ENCODE measurements around the gene RMP24.

The RMP24 gene

GRCh38 chr18:35972197-35973000, at the start of gene RMP24 (continued):
- TF ChIP-seq GLI4 (CRISPR knock-in tag; IDR thresholded peaks at IDR 0.05; ENCODE audit: borderline replicate concordance), result no peak
- TF ChIP-seq ZNF253 (CRISPR knock-in tag; IDR thresholded peaks at IDR 0.05; ENCODE audit: borderline replicate concordance), result 0 out of 2 replicates have a peak, but pooled peaks have one; percentile 50
- peak; percentile 77; the same call in 1 of the 2 replicates for TF ChIP-seq ZKSCAN8 (CRISPR knock-in tag; IDR thresholded peaks at IDR 0.05; ENCODE audit: borderline replicate concordance)
- peak; percentile 80; the same call in 1 of the 2 replicates for TF ChIP-seq KDM3A (CRISPR knock-in tag; IDR thresholded peaks at IDR 0.05; ENCODE audit: low read depth)
- TF ChIP-seq ISX (CRISPR knock-in tag; conservative IDR thresholded peaks at IDR 0.05), result 0 out of 2 replicates have a peak, but pooled peaks have one; percentile 27
- peak; percentile 80; the same call in 1 of the 2 replicates for TF ChIP-seq BATF2 (CRISPR knock-in tag; IDR thresholded peaks at IDR 0.05)
- no peak for TF ChIP-seq ZNF446 (CRISPR knock-in tag; IDR thresholded peaks at IDR 0.05)
- peak; percentile 93 for TF ChIP-seq ZMYM4 (CRISPR knock-in tag; IDR thresholded peaks at IDR 0.05)
- no peak for TF ChIP-seq KAT2B (IDR thresholded peaks at IDR 0.05; ENCODE audit: borderline replicate concordance, low read depth, low read length)
- no peak for TF ChIP-seq PAX8 (CRISPR knock-in tag; IDR thresholded peaks at IDR 0.05; ENCODE audit: borderline replicate concordance)
- TF ChIP-seq ZNF550 (CRISPR knock-in tag; IDR thresholded peaks at IDR 0.05; ENCODE audit: borderline replicate concordance), result no peak
- TF ChIP-seq, protein P1, sequence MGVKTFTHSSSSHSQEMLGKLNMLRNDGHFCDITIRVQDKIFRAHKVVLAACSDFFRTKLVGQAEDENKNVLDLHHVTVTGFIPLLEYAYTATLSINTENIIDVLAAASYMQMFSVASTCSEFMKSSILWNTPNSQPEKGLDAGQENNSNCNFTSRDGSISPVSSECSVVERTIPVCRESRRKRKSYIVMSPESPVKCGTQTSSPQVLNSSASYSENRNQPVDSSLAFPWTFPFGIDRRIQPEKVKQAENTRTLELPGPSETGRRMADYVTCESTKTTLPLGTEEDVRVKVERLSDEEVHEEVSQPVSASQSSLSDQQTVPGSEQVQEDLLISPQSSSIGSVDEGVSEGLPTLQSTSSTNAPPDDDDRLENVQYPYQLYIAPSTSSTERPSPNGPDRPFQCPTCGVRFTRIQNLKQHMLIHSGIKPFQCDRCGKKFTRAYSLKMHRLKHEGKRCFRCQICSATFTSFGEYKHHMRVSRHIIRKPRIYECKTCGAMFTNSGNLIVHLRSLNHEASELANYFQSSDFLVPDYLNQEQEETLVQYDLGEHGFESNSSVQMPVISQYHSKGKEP (CRISPR knock-in tag; IDR thresholded peaks at IDR 0.05), result no peak
- TF ChIP-seq PREB (CRISPR knock-in tag; IDR thresholded peaks at IDR 0.05), result no peak
- peak; percentile 91 for TF ChIP-seq SALL1 (CRISPR knock-in tag; IDR thresholded peaks at IDR 0.05)
- TF ChIP-seq, protein P2, sequence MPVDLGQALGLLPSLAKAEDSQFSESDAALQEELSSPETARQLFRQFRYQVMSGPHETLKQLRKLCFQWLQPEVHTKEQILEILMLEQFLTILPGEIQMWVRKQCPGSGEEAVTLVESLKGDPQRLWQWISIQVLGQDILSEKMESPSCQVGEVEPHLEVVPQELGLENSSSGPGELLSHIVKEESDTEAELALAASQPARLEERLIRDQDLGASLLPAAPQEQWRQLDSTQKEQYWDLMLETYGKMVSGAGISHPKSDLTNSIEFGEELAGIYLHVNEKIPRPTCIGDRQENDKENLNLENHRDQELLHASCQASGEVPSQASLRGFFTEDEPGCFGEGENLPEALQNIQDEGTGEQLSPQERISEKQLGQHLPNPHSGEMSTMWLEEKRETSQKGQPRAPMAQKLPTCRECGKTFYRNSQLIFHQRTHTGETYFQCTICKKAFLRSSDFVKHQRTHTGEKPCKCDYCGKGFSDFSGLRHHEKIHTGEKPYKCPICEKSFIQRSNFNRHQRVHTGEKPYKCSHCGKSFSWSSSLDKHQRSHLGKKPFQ (CRISPR knock-in tag; IDR thresholded peaks at IDR 0.05; ENCODE audit: insufficient replicate concordance), result peak; percentile 59
- peak; percentile 70; the same call in 1 of the 2 replicates for TF ChIP-seq ZNF552 (CRISPR knock-in tag; IDR thresholded peaks at IDR 0.05; ENCODE audit: borderline replicate concordance)
- TF ChIP-seq, protein P3, sequence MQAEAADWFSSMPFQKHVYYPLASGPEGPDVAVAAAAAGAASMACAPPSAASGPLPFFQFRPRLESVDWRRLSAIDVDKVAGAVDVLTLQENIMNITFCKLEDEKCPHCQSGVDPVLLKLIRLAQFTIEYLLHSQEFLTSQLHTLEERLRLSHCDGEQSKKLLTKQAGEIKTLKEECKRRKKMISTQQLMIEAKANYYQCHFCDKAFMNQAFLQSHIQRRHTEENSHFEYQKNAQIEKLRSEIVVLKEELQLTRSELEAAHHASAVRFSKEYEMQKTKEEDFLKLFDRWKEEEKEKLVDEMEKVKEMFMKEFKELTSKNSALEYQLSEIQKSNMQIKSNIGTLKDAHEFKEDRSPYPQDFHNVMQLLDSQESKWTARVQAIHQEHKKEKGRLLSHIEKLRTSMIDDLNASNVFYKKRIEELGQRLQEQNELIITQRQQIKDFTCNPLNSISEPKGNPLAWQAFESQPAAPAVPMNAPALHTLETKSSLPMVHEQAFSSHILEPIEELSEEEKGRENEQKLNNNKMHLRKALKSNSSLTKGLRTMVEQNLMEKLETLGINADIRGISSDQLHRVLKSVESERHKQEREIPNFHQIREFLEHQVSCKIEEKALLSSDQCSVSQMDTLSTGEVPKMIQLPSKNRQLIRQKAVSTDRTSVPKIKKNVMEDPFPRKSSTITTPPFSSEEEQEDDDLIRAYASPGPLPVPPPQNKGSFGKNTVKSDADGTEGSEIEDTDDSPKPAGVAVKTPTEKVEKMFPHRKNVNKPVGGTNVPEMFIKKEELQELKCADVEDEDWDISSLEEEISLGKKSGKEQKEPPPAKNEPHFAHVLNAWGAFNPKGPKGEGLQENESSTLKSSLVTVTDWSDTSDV (CRISPR knock-in tag; IDR thresholded peaks at IDR 0.05), result peak; percentile 71; the same call in 1 of the 2 replicates
- TF ChIP-seq MIER2 (CRISPR knock-in tag; IDR thresholded peaks at IDR 0.05), result peak; percentile 45; the same call in 1 of the 2 replicates
- TF ChIP-seq, protein P4, sequence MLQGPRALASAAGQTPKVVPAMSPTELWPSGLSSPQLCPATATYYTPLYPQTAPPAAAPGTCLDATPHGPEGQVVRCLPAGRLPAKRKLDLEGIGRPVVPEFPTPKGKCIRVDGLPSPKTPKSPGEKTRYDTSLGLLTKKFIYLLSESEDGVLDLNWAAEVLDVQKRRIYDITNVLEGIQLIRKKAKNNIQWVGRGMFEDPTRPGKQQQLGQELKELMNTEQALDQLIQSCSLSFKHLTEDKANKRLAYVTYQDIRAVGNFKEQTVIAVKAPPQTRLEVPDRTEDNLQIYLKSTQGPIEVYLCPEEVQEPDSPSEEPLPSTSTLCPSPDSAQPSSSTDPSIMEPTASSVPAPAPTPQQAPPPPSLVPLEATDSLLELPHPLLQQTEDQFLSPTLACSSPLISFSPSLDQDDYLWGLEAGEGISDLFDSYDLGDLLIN (CRISPR knock-in tag; IDR thresholded peaks at IDR 0.05; ENCODE audit: borderline replicate concordance), result 0 out of 2 replicates have a peak, but pooled peaks have one; percentile 72
